Vagina (tissue), 2 donors: Measurements from ENCODE around the gene PRDM16.

Experiments used
- CTCF ChIP-seq, 3 experiments: fragments of 450-650 bp in 2 of 3; fragments of 200-600 bp in 1 of 3; sonication (generic) in 1 of 3; IDR thresholded peaks; one replicate each; pipeline ENCODE4 v1.5.1; 2017 to 2019; ENCODE audit warnings: antibody characterized with exemption in 3 of 3, mild to moderate bottlenecking in 2 of 3, moderate library complexity in 2 of 3
- POLR2AphosphoS5 ChIP-seq, 2 donors: sonication (generic); formaldehyde crosslinking; IDR thresholded peaks; one replicate each; pipeline ENCODE4 v1.9.0; 2017; ENCODE audit warnings: antibody characterized with exemption in 2 of 2, mild to moderate bottlenecking in 2 of 2, low read depth in 1 of 2; ENCODE audit not compliant: insufficient read depth in 1 of 2

- TF ChIP-seq CTCF (IDR thresholded peaks at IDR 0.05) (no peak), POLR2AphosphoS5 (IDR thresholded peaks at IDR 0.05; ENCODE audit: insufficient read depth in 1 of 2, low read depth in 1 of 2) (no peak)
Observed at GRCh38 chr1:3207217-3207848, 138.3 kb downstream of the PRDM16 start.
